ENCODE data around the gene PPP1R16B.
A peak's percentile ranks its signal among the peaks of the same experiment; 100 is the strongest.

PPP1R16B gene

GRCh38 chr20:38920411-38920810, 114.9 kb downstream of the PPP1R16B start:
- H3K4me3 ChIP-seq (ENCODE audit: low read depth, low read length, poor library complexity, severe bottlenecking), result no peak overlapping the region
- no peaks in the 10 kb centered on the region for H3K4me1 ChIP-seq (ENCODE audit: insufficient read depth, low read length, severe bottlenecking)
- no peak overlapping the region for H3K4me2 ChIP-seq (ENCODE audit: low read length)
- no peaks in the 10 kb centered on the region for H4K20me1 ChIP-seq (ENCODE audit: insufficient read depth, low read length)
- no peaks in the 10 kb centered on the region for H3K9me2 ChIP-seq (ENCODE audit: low read depth, low read length)
- no peak overlapping the region for H2AFZ ChIP-seq (ENCODE audit: low read length)
- no peak overlapping the region for H3K9ac ChIP-seq (ENCODE audit: low read length)
- TF ChIP-seq CTCF (IDR thresholded peaks at IDR 0.05; ENCODE audit: low read length) (no peak), EZH2 (IDR thresholded peaks at IDR 0.05; ENCODE audit: borderline replicate concordance, low read length) (no peak)
- no peaks in the 10 kb centered on the region for H3F3A ChIP-seq (ENCODE audit: insufficient read depth, low read length)
- H3K27me3 ChIP-seq (ENCODE audit: insufficient read depth, low read length), result no peaks in the 10 kb centered on the region
- no peak overlapping the region for H3K27ac ChIP-seq (ENCODE audit: low read depth, low read length, poor library complexity, severe bottlenecking)
- H3K79me2 ChIP-seq (ENCODE audit: insufficient read depth, low read length), result no peaks in the 10 kb centered on the region
- peaks cover 61% of the 10 kb centered on the region for H3K36me3 ChIP-seq (ENCODE audit: insufficient read depth, low read length)
- H3K9me3 ChIP-seq (ENCODE audit: low read length), result no peaks in the 10 kb centered on the region

- Histone ChIP-seq H3K79me2 (ENCODE audit: insufficient read depth, low read length) (no peaks in the 10 kb centered on the region), H3K36me3 (ENCODE audit: insufficient read depth, low read length) (peaks cover 56% of the 10 kb centered on the region), H3K4me1 (ENCODE audit: insufficient read depth, low read length, severe bottlenecking) (no peaks in the 10 kb centered on the region), H4K20me1 (ENCODE audit: insufficient read depth, low read length) (no peaks in the 10 kb centered on the region), H3K27ac (ENCODE audit: low read depth, low read length, poor library complexity, severe bottlenecking) (no peak overlapping the region), H3K27me3 (ENCODE audit: insufficient read depth, low read length) (no peaks in the 10 kb centered on the region), H3K4me2 (ENCODE audit: low read length) (no peak overlapping the region), H3K9me2 (ENCODE audit: low read depth, low read length) (no peaks in the 10 kb centered on the region), H3K4me3 (ENCODE audit: low read depth, low read length, poor library complexity, severe bottlenecking) (no peak overlapping the region), H3K9ac (ENCODE audit: low read length) (no peak overlapping the region), H3F3A (ENCODE audit: insufficient read depth, low read length) (no peaks in the 10 kb centered on the region), H2AFZ (ENCODE audit: low read length) (no peak overlapping the region), H3K9me3 (ENCODE audit: low read length) (no peaks in the 10 kb centered on the region)
- no peak for TF ChIP-seq CTCF (IDR thresholded peaks at IDR 0.05; ENCODE audit: low read length)
- no peak for TF ChIP-seq EZH2 (IDR thresholded peaks at IDR 0.05; ENCODE audit: borderline replicate concordance, low read length)
Measured at GRCh38 chr20:38920851-38921250, 115.4 kb downstream of the PPP1R16B start.

- Histone ChIP-seq H3K9me2 (ENCODE audit: low read depth, low read length) (no peaks in the 10 kb centered on the region), H3K36me3 (ENCODE audit: insufficient read depth, low read length) (peaks cover 28% of the 10 kb centered on the region; the same call in 1 of the 2 replicates), H4K20me1 (ENCODE audit: insufficient read depth, low read length) (no peaks in the 10 kb centered on the region), H3K9me3 (ENCODE audit: low read length) (no peaks in the 10 kb centered on the region), H3K27me3 (ENCODE audit: insufficient read depth, low read length) (no peaks in the 10 kb centered on the region), H2AFZ (ENCODE audit: low read length) (no peak overlapping the region), H3K4me3 (ENCODE audit: low read depth, low read length, poor library complexity, severe bottlenecking) (no peak overlapping the region), H3K27ac (ENCODE audit: low read depth, low read length, poor library complexity, severe bottlenecking) (peak overlapping the region; percentile 16), H3K79me2 (ENCODE audit: insufficient read depth, low read length) (peaks cover 34% of the 10 kb centered on the region), H3K4me2 (ENCODE audit: low read length) (no peak overlapping the region), H3K9ac (ENCODE audit: low read length) (no peak overlapping the region), H3K4me1 (ENCODE audit: insufficient read depth, low read length, severe bottlenecking) (peaks cover 22% of the 10 kb centered on the region), H3F3A (ENCODE audit: insufficient read depth, low read length) (no peaks in the 10 kb centered on the region)
- TF ChIP-seq EZH2 (IDR thresholded peaks at IDR 0.05; ENCODE audit: borderline replicate concordance, low read length) (no peak), CTCF (IDR thresholded peaks at IDR 0.05; ENCODE audit: low read length) (no peak)
Measured at GRCh38 chr20:38924718-38925117, 119.2 kb downstream of the PPP1R16B start.

Data from OCI-LY1 (cell line).